ENCODE measurements around the gene XRCC6.

- no peak for TF ChIP-seq POLR2A (IDR thresholded peaks at IDR 0.05; ENCODE audit: low read depth, low read length)
- no peak for TF ChIP-seq POLR2AphosphoS5 (IDR thresholded peaks at IDR 0.05; ENCODE audit: low read depth, low read length)
Measured at GRCh38 chr22:41696703-41697102, 75.6 kb downstream of the XRCC6 start.

All from GM12892 (cell line).